Measurements from ENCODE around the gene EREG.

Gene EREG, protein sequence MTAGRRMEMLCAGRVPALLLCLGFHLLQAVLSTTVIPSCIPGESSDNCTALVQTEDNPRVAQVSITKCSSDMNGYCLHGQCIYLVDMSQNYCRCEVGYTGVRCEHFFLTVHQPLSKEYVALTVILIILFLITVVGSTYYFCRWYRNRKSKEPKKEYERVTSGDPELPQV

DNA sequence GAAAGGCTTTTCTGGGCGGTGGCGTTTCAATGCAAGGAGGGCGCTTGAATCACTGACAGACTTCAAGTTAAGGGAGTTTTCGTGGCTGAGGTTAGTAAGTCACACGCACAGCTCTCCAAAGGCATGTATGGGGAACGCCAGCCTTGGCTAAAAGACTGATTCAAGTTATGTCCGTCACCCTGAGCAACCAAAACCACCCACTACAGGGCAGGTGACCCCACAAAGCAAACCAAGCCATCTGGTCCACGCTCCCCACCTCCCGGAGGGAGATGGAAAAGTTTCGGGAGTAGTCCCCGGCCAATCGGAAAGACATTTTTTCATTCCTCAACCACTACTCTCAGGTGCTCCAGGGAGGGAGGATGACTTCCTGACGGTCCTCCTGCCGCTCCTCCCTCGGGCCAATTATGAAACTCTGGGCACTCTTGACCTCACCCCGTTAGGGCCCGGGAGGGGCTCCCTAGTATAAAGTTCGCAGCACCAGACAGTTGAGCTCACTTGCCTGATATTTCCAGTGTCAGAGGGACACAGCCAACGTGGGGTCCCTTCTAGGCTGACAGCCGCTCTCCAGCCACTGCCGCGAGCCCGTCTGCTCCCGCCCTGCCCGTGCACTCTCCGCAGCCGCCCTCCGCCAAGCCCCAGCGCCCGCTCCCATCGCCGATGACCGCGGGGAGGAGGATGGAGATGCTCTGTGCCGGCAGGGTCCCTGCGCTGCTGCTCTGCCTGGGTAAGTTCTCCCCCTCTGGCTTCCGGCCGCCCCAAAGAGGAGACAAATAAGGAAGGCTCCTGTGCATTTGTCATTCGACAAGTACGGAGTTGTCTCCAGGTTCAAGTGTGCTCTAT is at the start of gene EREG:
Gene EREG, plus strand, starts transcription at position 494 of the 840 bp plus-strand sequence. Its CDS starts 164 bp downstream, at position 658.
- Histone ChIP-seq H3K27ac (peak within 1 kb of the TSS in 8 of 21 experiments; percentile 1 to 63 (median 23)), H3K4me3 (peak within 1 kb of the TSS; percentile 11 to 35 (median 31))

DNA sequence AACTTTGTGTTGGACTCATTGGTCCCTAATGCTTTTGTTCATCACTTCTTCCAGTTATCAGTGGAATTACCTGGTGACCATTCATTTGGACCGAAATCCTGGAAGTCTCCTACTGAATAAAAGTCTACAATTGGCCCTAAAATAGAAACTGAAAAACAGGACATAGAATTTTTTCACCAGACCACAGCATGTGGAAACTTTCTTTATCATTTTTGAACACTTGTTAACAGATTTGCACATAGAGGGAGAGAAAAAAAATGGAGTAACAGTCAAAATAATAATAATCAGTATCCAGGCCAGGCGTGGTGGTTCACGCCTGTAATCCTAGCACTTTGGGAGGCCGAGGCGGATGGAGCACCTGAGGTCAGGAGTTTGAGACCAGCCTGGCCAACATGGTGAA is 49.6 kb upstream of the EREG start:
- Histone ChIP-seq H3K27ac (no peak overlapping the region), H3K4me3 (no peak overlapping the region)

DNA sequence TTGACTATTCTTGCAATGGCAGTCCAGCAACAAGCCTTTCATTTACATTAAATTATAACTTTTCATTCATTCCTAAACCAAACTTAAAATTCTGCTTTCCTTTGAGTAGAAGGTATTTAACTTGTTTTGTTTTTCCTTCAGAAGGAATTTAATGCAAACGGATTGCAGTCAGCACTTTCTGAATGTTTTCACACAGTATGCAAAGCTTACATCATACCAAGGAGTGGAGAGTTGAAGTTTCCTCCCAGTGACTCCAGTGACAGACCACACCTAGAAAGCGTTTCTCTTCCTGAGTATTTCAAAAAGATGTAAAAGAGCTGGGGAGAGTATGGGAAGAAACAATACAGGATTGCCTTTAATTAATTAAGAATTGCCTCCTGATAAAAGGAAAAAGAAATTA is 48.5 kb upstream of the EREG start:
- Histone ChIP-seq H3K27ac (no peak overlapping the region), H3K4me3 (no peak overlapping the region)

DNA sequence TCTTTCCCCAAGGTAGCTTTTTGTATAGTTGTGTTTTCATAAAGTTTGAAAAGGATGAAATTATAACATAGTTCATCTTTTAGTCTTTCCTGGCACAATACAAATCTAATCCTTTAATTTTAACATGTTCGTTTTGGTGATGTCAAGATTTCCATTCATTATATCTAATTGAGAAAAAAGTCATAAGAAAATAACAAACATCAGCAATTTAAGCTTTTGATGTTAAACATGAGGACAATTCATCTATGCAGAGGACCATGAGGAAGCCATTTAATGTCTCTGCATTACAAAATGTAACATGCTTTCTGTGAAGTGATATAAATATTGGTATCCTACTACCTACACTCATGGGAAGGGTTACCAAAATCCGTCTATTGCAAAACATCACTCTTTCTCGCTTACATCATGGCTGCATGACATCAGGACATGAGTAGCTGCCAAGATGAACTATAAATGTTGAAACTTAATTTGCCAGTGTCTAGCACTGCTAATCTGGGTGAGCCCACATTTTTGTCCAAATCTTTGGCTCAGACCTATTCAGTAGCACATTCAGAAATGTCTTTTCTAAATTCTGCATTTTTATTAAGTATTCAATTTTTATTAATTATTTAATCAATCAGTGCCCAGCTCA is 47.2 kb upstream of the EREG start:
- no peak overlapping the region for H3K27ac ChIP-seq
- H3K4me3 ChIP-seq = no peak overlapping the region

DNA sequence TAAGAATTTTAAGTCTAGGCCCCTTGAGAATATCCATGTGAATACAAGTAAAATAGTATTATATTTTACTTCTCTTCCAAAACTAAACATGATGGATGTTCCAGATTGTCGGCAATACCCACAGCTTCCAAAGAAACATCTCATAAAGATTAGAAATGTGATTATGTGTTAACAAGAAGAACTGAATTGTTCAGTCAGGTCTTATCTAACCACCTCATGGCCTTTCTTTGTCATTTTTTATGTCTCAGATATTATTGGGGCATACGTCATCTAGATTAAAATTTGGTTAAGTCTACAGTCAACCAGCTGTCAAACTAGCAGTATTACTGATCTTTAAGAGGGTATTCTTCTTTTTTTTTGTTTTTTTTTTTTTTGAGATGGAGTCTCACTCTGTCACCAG is 46.7 kb upstream of the EREG start:
- H3K4me3 ChIP-seq = no peak overlapping the region
- no peak overlapping the region for H3K27ac ChIP-seq

DNA sequence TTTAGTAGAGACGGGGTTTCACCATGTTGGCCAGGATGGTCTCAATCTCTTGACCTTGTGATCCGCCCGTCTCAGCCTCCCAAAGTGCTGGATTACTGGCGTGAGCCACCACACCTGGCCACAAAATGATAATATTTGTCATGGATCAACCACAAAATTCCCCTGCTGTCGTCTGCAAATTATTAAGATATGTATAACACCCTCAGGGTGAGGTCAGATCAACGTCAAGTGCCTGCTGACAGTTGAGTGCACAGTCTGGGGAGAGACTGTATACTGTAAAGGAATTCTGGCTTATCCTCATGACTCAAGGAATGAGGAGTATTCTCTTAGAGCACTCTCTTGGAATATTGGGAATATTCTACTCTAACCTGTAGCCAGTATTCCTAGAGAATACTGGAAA is 45.5 kb upstream of the EREG start:
- no peak overlapping the region for H3K27ac ChIP-seq
- no peak overlapping the region for H3K4me3 ChIP-seq

DNA sequence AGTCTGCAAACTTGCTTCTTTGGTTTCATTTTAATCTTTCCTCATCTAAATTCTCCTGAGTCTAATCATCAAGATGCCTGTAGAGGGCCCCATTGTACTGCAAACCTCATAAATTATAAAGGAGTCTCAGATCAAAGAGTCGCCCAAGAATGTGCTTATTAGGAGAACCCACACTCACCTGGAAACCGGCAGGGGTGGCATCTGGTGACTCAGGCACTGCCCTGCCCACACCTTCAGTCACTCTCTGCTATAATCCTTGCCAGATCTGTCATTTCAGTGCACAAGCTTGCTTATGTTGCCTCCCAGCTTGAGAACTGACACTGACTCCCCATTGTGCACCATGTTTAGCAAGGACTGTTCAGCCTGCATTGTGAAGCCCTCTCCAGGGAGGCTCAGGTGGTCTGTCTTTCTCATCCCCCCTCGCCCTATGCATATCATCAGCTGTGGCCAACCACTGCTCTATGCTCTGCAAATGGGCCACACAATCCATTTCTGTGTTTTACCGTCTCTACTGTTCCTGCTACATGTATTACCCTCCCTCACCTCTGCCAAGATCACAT is 44.3 kb upstream of the EREG start:
- Histone ChIP-seq H3K27ac (no peak overlapping the region), H3K4me3 (no peak overlapping the region)

DNA sequence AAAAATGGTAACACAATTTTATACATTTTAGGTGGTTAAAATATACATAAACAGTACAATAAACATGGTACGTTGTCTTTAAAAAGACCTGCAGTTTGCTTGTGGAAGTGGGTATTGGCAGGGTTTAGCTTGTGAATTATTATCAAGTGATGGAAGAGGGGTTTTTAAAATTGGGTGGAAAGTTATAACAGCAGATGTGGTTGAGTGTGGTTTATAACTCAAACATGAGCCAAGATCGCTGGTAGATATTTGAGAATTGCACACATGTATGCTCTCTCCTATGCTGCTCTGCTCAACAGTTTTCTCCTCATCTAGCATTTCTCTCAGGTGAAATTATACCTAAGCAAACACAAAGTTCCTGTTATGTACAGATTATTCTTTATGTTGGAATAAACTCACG is 42.6 kb upstream of the EREG start:
- H3K4me3 ChIP-seq = no peak overlapping the region
- H3K27ac ChIP-seq = no peak overlapping the region

DNA sequence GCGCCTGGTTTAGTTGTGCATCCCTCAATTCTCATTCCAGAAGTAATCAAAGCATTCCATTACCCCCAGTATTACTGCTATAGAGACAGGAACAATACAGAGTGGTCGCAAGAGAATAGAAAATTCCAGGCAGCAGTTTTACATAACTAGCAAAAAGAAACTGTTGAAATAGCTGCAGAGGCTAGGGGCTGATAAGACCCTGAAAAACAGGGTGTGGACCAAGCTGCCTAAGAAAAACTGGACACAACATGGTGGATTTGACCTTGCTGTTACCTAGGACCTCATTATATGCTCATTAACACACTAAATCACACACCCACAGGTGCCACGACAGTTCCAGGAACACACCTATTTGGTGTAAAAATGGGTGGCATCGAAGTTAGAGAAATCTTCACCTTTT is 41.3 kb upstream of the EREG start:
- Histone ChIP-seq H3K27ac (no peak overlapping the region), H3K4me3 (no peak overlapping the region)

DNA sequence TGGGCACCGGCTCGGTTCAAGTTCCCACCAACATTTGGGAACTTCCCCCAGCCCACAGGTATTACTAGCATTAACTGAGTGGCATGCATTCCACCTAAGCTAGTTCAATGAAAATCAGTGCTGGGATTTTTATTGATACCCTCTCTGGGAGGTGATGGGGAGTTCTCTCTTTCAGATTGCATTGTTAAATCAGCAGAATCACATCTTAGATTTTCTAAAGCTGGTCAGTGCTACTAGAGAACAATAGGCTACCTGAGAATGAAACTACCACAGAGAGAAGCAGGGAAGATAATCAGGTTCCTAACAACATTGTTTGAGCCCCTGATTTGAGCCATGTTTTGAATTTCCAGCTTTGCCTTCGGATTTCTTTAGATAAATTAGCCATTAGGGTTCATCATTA is 40.7 kb upstream of the EREG start:
- H3K27ac ChIP-seq = no peak overlapping the region
- H3K4me3 ChIP-seq = no peak overlapping the region

DNA sequence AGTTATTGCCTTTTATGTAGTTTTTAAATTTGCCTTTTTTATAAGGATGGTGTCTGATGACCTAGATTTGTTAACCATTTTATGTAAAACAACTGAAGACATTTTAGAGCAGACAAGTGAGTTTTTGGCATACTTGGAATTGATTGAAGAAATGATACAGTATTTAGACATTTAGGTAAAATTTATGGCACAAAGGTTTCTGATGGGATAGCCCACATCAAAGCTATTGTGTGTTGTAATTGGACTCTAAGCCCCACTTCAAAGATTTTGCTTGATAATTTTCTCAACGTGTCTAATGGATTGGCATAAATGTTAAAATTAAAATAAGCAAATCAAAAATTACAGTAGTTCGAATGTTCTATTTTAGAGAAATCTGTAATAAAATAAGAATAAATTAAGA is 39.1 kb upstream of the EREG start:
- no peak overlapping the region for H3K27ac ChIP-seq
- no peak overlapping the region for H3K4me3 ChIP-seq

DNA sequence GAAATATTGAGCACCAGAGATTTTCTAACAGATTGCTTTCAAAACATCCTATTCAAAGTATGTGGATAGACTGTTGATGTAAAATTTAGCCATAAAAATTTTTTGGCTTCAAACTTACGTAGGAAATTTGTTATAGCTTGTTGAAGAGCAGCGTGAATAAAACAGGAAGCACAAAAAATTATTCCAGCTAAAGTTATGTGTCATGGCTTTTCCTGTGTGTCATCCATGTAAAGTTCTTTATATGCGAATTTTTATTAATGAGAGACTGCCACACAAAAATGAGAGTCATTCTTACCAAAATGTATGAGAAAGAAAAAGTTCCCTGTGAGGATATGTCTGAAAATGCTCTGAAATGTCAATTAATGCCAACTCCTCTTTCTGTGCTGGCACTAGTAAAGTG is 37.2 kb upstream of the EREG start:
- H3K4me3 ChIP-seq = no peak overlapping the region
- H3K27ac ChIP-seq = no peak overlapping the region

DNA sequence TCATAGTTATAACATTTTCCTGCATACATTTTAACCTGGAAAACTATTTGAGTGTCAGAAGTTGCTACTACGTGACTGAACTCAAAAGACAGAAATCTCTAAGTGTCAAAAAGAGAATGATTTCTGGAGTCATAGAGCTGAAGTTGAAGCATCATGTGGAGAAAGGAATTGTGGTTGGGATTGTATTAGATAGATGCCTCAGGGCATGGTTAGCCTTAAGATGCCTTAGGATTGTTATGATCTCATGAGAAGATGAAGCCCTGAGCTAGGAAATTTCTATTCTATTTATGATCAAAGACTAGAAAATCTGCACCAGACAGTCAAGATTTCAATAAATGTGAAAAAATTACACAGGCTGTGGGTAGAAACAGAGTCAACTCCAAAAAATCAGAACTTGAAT is 36.4 kb upstream of the EREG start:
- Histone ChIP-seq H3K4me3 (no peak overlapping the region), H3K27ac (no peak overlapping the region)

DNA sequence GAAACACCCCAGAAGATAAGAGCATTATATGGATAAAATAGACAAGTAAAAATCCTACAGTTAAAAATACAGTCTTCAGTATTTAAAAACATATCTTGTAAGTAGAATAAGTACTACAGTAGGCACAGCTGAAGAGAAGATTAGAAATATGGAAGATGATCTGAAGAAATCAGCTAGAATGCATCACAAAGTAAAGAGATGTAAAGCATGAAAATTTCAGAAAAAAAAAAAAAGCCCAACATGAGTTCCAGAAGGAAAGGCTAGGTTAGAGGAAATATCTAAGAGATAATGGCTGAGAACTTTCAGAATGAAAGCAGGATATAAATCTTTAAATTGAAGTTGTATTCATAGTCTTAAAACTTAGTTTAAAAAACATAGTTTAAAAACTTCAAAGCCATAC is 35.6 kb upstream of the EREG start:
- no peak overlapping the region for H3K4me3 ChIP-seq
- H3K27ac ChIP-seq = no peak overlapping the region

DNA sequence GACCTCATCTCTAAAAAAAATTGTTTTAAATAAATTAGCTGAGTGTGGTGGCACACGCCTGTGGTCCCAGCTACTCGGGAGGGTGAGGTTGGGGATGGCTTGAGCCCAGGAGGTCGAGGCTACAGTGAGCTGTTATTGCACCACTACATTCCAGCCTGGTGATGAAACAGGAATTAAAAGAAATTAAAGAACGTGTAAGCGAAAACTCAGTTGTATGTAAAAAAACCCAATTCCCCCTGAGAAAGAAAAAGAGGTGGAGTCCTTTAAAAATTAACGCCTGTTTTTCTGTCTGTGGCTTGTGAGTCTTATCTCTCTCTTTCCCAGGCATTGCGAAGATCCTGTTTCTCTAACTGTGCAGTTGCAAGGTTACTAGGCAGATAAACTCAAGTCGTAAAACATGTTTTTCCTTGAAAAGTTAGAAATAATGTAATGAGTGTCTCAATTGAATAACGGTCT is 34.6 kb upstream of the EREG start:
- no peak overlapping the region for H3K27ac ChIP-seq
- H3K4me3 ChIP-seq = no peak overlapping the region

DNA sequence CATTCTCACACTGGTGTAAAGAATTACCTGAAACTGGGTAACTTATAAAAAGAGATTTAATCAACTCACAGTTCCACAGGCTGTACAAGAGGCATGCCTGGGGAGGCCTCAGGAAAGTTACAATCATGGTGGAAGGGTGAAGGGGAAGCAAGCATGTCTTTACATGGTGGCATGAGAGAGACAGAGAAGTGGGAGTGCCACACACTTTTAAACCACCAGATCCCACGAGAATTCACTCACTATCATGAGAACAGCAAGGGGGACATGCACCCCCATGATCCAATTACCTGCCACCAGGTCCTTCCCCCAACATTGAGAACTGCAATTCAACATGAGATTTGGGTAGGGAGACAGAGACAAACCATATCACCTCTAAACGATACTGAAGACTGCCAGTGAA is 33.7 kb upstream of the EREG start:
- no peak overlapping the region for H3K4me3 ChIP-seq
- no peak overlapping the region for H3K27ac ChIP-seq

DNA sequence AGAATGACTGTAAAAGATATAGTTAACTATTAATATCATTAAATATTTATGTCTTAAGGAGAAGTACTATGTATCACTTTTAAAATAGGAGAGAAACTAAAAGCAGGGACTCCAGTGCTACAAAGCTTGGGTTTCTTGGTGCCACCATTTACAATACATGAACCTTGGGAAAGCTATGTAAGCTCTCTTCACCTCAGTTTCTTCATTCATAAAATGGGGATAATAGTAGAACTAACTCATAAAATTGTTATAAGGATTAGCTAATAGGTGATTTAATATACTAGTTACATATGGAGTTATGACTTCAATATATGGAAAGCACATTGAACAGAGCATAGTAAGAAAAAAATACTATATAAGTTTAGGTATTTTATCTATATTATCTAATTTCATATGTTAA is 33.0 kb upstream of the EREG start:
- no peak overlapping the region for H3K4me3 ChIP-seq
- H3K27ac ChIP-seq = no peak overlapping the region

DNA sequence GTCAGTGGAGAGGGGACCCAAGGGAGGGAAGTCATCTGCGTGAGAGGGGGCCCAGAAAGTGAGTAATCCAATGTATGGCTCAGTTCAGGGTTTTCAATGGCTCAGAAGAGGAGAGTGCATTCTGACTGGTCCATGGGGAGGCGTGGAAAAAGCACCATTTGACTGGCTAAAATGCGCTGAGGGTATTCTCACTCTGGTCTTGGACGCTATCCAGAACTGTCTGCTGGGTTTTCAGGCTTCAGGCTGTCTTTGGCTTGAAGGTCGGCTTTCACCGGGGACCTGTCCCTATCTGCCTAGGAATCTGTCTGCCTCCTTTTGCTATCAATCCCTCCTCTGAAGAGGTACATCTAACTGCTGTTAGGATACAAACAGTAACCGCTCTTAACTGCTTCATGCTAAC is 30.3 kb upstream of the EREG start:
- H3K4me3 ChIP-seq = no peak overlapping the region
- H3K27ac ChIP-seq = no peak overlapping the region

DNA sequence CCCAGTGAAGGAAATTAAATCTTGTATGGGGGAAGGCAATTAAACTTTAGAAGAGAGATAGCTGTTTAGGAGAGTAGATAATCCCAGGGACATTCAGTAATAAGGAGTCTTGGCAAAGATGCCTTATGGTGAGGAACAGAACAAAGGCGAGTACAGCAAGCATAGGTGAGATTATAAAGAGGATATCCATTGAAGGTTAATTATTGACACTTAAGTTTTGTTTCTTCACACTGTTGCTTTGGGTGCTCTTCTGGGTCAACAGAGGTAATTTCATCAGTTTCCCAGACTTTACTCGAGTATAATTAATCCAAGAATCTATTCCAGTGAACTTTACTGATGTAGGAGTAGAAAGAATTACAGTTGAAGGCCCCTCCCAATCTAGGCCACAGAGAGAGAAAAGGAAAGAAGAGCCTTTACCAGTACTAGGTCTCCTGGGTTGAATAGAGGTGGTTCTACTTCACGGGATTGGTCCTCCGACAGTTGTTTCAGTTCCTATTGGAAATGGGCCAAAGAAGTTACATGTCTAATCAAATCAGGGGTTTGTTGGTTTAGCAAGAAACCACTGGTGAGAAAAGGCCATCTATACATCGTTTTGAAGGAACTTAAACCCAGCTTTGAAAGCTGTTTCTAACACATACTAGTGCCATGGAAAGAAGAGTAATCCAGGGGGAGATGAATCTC is 29.5 kb upstream of the EREG start:
- Histone ChIP-seq H3K27ac (no peak overlapping the region), H3K4me3 (no peak overlapping the region)

DNA sequence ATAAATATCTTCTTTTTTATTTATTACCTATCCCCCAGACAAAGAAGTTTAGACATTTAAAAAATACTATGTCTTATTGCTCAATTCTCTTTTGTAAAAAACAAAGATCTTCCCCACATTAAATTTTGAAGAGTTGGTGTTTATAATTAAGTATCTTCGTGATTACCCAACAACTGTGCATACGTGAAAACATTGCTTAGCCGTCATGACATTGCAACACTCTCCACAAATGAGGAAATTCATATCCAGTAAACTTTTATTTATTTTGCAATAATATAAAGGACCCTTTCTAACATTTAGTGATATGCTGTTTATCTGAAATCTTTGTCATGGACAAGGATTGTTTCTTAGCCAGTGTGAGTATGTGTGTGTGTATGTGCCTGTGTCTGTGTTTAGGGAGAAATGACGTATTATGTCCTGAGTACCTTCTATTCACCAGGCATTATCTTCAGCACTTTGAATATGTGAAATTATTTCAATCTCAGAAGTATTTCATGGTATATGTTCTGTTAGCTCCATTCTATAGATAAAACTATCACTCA is 26.1 kb upstream of the EREG start:
- no peak overlapping the region for H3K4me3 ChIP-seq
- H3K27ac ChIP-seq = no peak overlapping the region

All from skin epidermis (tissue), 12 donors.